Activated CD8-positive, alpha-beta memory T cell treated with anti-CD3 and anti-CD28 coated beads for 1 hour (primary cell): ENCODE results near the gene TEAD3.
A peak's percentile ranks its signal among the peaks of the same experiment; 100 is the strongest.

Experiments
- DNase-seq, 2 donors: peaks; one replicate each; pipeline ENCODE4 v3.0.0-alpha.2; 2020; ENCODE audit warnings: low read depth in 1 of 2; ENCODE audit errors: extremely low read depth in 1 of 2

Gene TEAD3

GRCh38 chr6:35477028-35477427 is 19.9 kb downstream of the TEAD3 start:
- DNase-seq, result no peak

- DNase-seq, result no peak
Observed at GRCh38 chr6:35476004-35476403, 20.9 kb downstream of the TEAD3 start.

- no peak for DNase-seq
Observed at GRCh38 chr6:35475573-35475972, 21.3 kb downstream of the TEAD3 start.

GRCh38 chr6:35474942-35475570 is 21.8 kb downstream of the TEAD3 start:
- DNase-seq, result no peak

GRCh38 chr6:35474131-35474941 is 22.5 kb downstream of the TEAD3 start:
- DNase-seq, result no peak

GRCh38 chr6:35473850-35474130 is 23.1 kb downstream of the TEAD3 start:
- no peak for DNase-seq

GRCh38 chr6:35473075-35473849 is 23.6 kb downstream of the TEAD3 start:
- no peak for DNase-seq

- no peak for DNase-seq
Observed at GRCh38 chr6:35471836-35472345, 25.0 kb downstream of the TEAD3 start.

- DNase-seq, result no peak
Observed at GRCh38 chr6:35470663-35471120, 26.2 kb downstream of the TEAD3 start.

GRCh38 chr6:35469751-35470662 is 26.9 kb downstream of the TEAD3 start:
- no peak for DNase-seq

- DNase-seq, result no peak
Observed at GRCh38 chr6:35468980-35469750, 27.7 kb downstream of the TEAD3 start.

GRCh38 chr6:35468181-35468979 is 28.5 kb downstream of the TEAD3 start, which contains the start of gene RPL10A:
Gene RPL10A, plus strand, starts transcription at chr6:35468401. Its CDS starts 34 bp downstream, at chr6:35468435.
- DNase-seq, result peak; percentile 91 to 95

GRCh38 chr6:35465646-35466045 is 31.2 kb downstream of the TEAD3 start:
- no peak for DNase-seq

GRCh38 chr6:35463292-35463691 is 33.6 kb downstream of the TEAD3 start:
- DNase-seq, result no peak

GRCh38 chr6:35461270-35461669 is 35.6 kb downstream of the TEAD3 start:
- DNase-seq, result no peak

- DNase-seq, result no peak
Observed at GRCh38 chr6:35457907-35458306, 39.0 kb downstream of the TEAD3 start.

GRCh38 chr6:35454391-35455110 is 42.3 kb downstream of the TEAD3 start:
- DNase-seq, result no peak

- DNase-seq, result no peak
Observed at GRCh38 chr6:35453236-35453635, 43.6 kb downstream of the TEAD3 start.
